KBM-7 (cell line): ENCODE measurements around the gene OR9Q1.
A peak's percentile ranks its signal among the peaks of the same experiment; 100 is the strongest.

Experiments
- DNase-seq: peaks from one replicate; pipeline ENCODE4 v3.0.0-alpha.2; 2015
- in situ Hi-C: fragments of 300-500 bp; cut with MboI; formaldehyde crosslinking; loops from 2 replicates; pipeline ENCODE4 v1.14.3; 2020; ENCODE audit warnings: low sequenced_read_pairs, low pct_unique_long_range_greater_than_20kb, mixed read lengths

OR9Q1 gene

GRCh38 chr11:58027341-58027740 lies 3.7 kb downstream of the OR9Q1 start:
- no peak for DNase-seq
- in situ Hi-C loops = no loop called here

- in situ Hi-C loops = no loop called here
- peak; percentile 11 for DNase-seq
Measured at GRCh38 chr11:58028687-58029411, 5.2 kb downstream of the OR9Q1 start.

- in situ Hi-C loops = no loop called here
- DNase-seq = no peak
Measured at GRCh38 chr11:58030653-58031052, 7.0 kb downstream of the OR9Q1 start, which contains the start of gene OR6Q1. Gene OR6Q1 (plus strand): TSS chr11:58030953. CDS start chr11:58030953, 0 bp downstream.

GRCh38 chr11:58034471-58034870 lies 10.8 kb downstream of the OR9Q1 start:
- in situ Hi-C loops = no loop called here

GRCh38 chr11:58039589-58039988 lies 15.9 kb downstream of the OR9Q1 start:
- in situ Hi-C loops = no loop called here
- DNase-seq = no peak

More at GRCh38 chr11:58034471-58034870, 10.8 kb downstream of the OR9Q1 start:
- no peak for DNase-seq

- DNase-seq = no peak
- in situ Hi-C loops = no loop called here
Measured at GRCh38 chr11:58043379-58043778, 19.7 kb downstream of the OR9Q1 start.

GRCh38 chr11:58046231-58046630 lies 22.6 kb downstream of the OR9Q1 start:
- no peak for DNase-seq
- in situ Hi-C loops = no loop called here

GRCh38 chr11:58047818-58048217 lies 24.1 kb downstream of the OR9Q1 start:
- in situ Hi-C loops = no loop called here
- no peak for DNase-seq

GRCh38 chr11:58055806-58056401 lies 32.2 kb downstream of the OR9Q1 start:
- in situ Hi-C loops = no loop called here
- no peak for DNase-seq

- no peak for DNase-seq
- in situ Hi-C loops = no loop called here
Measured at GRCh38 chr11:58057481-58057880, 33.8 kb downstream of the OR9Q1 start.

- DNase-seq = no peak
- in situ Hi-C loops = no loop called here
Measured at GRCh38 chr11:58058276-58059006, 34.8 kb downstream of the OR9Q1 start.

- no peak for DNase-seq
- in situ Hi-C loops = no loop called here
Measured at GRCh38 chr11:58059007-58059350, 35.3 kb downstream of the OR9Q1 start.

GRCh38 chr11:58060535-58060934 lies 36.9 kb downstream of the OR9Q1 start:
- no peak for DNase-seq
- in situ Hi-C loops = no loop called here

- in situ Hi-C loops = no loop called here
- no peak for DNase-seq
Measured at GRCh38 chr11:58060939-58061672, 37.4 kb downstream of the OR9Q1 start.

- DNase-seq = no peak
- in situ Hi-C loops = no loop called here
Measured at GRCh38 chr11:58061813-58062212, 38.1 kb downstream of the OR9Q1 start.

GRCh38 chr11:58067685-58068084 lies 44.0 kb downstream of the OR9Q1 start:
- in situ Hi-C loops = no loop called here

GRCh38 chr11:58068655-58069054 lies 45.0 kb downstream of the OR9Q1 start:
- in situ Hi-C loops = no loop called here
- DNase-seq = no peak

More at GRCh38 chr11:58067685-58068084, 44.0 kb downstream of the OR9Q1 start:
- DNase-seq = no peak

GRCh38 chr11:58070585-58070984 lies 46.9 kb downstream of the OR9Q1 start:
- no peak for DNase-seq
- in situ Hi-C loops = no loop called here

GRCh38 chr11:58075781-58076180 lies 52.1 kb downstream of the OR9Q1 start:
- in situ Hi-C loops = no loop called here
- no peak for DNase-seq

GRCh38 chr11:58086528-58086927 lies 62.8 kb downstream of the OR9Q1 start:
- DNase-seq = no peak
- in situ Hi-C loops = no loop called here
